HG02610 (cell line): ENCODE results near the gene DOCK2.

Source experiments
- ATAC-seq: cut with Tn5 transposase; IDR thresholded peaks from one replicate; pipeline ENCODE4 v1.9.1; 2021; ENCODE audit warnings: mild to moderate bottlenecking, moderate library complexity; ENCODE audit not compliant: unreplicated experiment

The DOCK2 gene

GRCh38 chr5:169686137-169686536, 49.1 kb downstream of the DOCK2 start:
- peak; percentile 92 for ATAC-seq

GRCh38 chr5:169688106-169688505, 51.0 kb downstream of the DOCK2 start:
- no peak for ATAC-seq

GRCh38 chr5:169691471-169691870, 54.4 kb downstream of the DOCK2 start:
- no peak for ATAC-seq

GRCh38 chr5:169694091-169694625, 57.1 kb downstream of the DOCK2 start:
- no peak for ATAC-seq

- no peak for ATAC-seq
Observed at GRCh38 chr5:169695025-169695625, 58.0 kb downstream of the DOCK2 start.

- no peak for ATAC-seq
Observed at GRCh38 chr5:169695919-169696490, 58.9 kb downstream of the DOCK2 start.

- no peak for ATAC-seq
Observed at GRCh38 chr5:169696621-169697510, 59.8 kb downstream of the DOCK2 start.

- ATAC-seq, result no peak
Observed at GRCh38 chr5:169697511-169697890, 60.4 kb downstream of the DOCK2 start.

GRCh38 chr5:169697976-169698375, 60.9 kb downstream of the DOCK2 start:
- ATAC-seq, result no peak

- ATAC-seq, result no peak
Observed at GRCh38 chr5:169700611-169701010, 63.5 kb downstream of the DOCK2 start.

GRCh38 chr5:169701910-169702451, 64.9 kb downstream of the DOCK2 start:
- no peak for ATAC-seq

GRCh38 chr5:169702693-169703481, 65.8 kb downstream of the DOCK2 start:
- ATAC-seq, result peak; percentile 79

GRCh38 chr5:169703813-169704212, 66.7 kb downstream of the DOCK2 start:
- no peak for ATAC-seq

- no peak for ATAC-seq
Observed at GRCh38 chr5:169705322-169705721, 68.2 kb downstream of the DOCK2 start.

GRCh38 chr5:169706071-169706470, 69.0 kb downstream of the DOCK2 start:
- no peak for ATAC-seq

GRCh38 chr5:169706758-169707450, 69.8 kb downstream of the DOCK2 start:
- ATAC-seq, result no peak

- no peak for ATAC-seq
Observed at GRCh38 chr5:169707686-169708085, 70.6 kb downstream of the DOCK2 start.

- no peak for ATAC-seq
Observed at GRCh38 chr5:169710675-169711074, 73.6 kb downstream of the DOCK2 start.

GRCh38 chr5:169711551-169712225, 74.6 kb downstream of the DOCK2 start:
- ATAC-seq, result no peak

- ATAC-seq, result no peak
Observed at GRCh38 chr5:169712428-169712827, 75.4 kb downstream of the DOCK2 start.
